HG02763 (cell line): ENCODE measurements around the gene PSMD6.
A peak's percentile ranks its signal among the peaks of the same experiment; 100 is the strongest.

ENCODE experiments used
- ATAC-seq: cut with Tn5 transposase; IDR thresholded peaks from one replicate; pipeline ENCODE4 v1.9.1; 2021; ENCODE audit warnings: mild to moderate bottlenecking, moderate library complexity; ENCODE audit not compliant: unreplicated experiment

Gene PSMD6

DNA sequence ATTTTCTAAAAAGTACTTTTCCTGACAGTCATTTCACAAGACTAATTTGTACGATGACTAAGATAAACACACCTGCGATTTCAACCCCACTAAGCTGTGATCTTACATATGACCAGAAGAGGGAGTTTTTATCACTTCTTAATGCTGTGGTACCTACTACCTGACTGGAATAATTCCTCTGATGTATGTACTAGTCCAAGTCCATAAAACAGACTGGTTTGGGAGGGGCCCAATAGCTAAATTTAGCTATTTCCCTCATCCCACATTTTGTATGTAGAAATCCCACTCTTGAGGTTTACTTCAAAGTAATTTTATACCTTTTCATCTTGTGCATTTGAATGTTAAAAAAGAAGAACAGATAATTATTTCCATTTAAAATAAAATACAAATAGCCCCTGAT, 61.4 kb downstream of the PSMD6 start:
- peak; percentile 78 for ATAC-seq
